Skin epidermis (tissue), 12 donors: ENCODE data around the gene PLD1.
"Not testable (repeated sequence)": the region's sequence is repeated elsewhere in the genome, so short reads cannot be mapped to it uniquely, and the experiment has no call there.

ENCODE experiments used
- H3K27ac ChIP-seq, 21 experiments: fragments of 200-600 bp; sonication (generic) in 11 of 21; one replicate each; pipeline ENCODE4 v1.5.0; 2020; ENCODE audit warnings: mild to moderate bottlenecking in 3 of 21, inconsistent platforms in 2 of 21, moderate library complexity in 2 of 21
- H3K4me3 ChIP-seq, 7 experiments: fragments of 200-600 bp; sonication (generic) in 2 of 7; one replicate each; pipeline ENCODE4 v1.5.0; 2020; ENCODE audit warnings: inconsistent platforms in 2 of 7, mild to moderate bottlenecking in 2 of 7, moderate library complexity in 1 of 7

Gene PLD1

DNA sequence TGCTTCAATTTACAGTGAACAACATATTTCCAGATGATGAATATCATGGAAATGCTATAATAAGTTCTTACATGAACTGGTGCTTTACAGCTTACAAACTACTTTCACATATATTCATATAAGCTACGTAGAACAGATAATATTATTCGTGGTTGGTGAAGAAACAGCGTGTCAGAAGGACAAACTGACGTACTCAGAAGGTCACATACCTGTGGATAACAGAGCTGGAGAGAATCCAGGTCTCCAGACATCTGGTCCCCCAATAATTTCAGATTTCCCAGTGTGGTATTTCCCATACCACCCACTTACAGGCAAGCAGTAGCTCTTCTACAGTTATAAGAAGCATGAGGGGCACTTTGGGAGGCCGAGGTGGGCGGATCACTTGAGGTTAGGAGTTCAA lies 156.6 kb downstream of the PLD1 start:
- Histone ChIP-seq H3K4me3 (no peak overlapping the region), H3K27ac (no peak overlapping the region)

DNA sequence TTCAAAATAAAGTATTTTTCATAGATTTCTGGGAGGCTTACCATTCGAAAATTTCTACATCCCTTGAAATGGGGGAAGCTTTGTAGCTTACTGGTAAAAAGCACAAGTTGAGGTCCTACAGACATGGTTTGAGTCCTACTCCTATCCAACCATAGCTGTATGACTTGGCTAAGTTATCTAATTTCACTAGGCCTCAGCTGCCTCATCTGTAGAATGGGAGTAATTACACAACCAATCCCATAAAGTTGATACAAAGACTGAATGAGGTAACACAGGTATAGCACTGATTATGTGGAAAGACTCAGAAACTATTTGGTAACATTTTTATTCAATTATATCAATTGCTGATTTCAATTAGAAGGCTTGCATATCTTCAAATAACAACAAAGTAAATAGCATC lies 157.4 kb downstream of the PLD1 start:
- no peak overlapping the region for H3K27ac ChIP-seq

DNA sequence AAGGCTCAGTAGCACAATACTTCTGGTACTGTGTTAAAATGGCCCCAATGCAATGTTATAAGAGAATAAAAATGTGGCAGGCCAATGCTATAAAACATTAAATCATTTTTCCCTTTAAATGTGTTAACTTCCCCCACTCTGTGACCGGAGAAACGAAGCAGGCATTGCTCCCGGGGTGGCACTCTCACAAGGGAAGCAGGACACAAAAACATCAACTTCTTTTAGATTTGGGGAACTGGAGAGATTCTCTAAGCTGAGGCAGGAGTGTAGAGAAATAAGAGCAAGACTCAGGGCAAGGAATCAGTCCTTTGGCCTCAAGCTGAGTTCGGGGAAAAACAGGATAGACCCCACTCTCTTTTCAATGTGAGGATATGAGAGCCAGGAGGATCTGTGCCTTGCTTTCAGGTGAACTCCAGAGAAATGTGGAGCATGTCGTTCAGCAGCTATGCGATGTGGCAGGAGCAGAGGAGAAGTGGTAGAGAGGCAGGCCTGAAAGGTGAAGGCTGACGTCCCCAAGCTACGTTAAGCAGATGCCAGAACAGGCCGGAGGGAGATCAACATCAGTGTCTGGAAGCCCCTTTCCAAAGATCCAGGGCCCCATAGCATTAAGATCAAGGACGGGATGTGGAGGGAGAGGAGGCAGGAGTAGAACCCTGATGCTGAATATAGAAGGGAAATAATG lies 160.2 kb downstream of the PLD1 start:
- peak overlapping the region in 6 of 21 experiments; percentile 3 to 47 (median 18) for H3K27ac ChIP-seq

More for the DNA sequence above, 157.4 kb downstream of the PLD1 start:
- no peak overlapping the region for H3K4me3 ChIP-seq

DNA sequence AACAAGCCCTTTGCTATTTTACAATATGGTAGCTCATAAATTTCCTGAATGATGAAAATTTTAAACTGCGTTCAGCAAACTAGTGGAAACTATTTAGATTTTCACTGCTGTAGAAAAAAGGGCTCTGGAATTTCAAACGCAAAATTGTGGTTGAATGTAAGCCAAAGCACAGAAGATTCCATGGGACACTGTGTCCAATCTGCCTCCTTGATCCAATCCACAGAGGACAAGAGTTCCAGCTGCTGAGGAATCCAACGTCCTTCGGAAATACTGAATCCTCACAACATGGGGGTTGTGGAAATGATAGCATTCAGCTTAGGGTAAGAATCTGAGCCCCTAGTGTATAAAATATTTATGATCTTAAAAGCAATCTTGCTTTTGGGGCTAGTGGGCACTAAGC lies 161.0 kb downstream of the PLD1 start:
- Histone ChIP-seq H3K27ac (peak overlapping the region in 2 of 21 experiments; percentile 14 to 47), H3K4me3 (no peak overlapping the region)

More for the DNA sequence above, 160.2 kb downstream of the PLD1 start:
- H3K4me3 ChIP-seq = no peak overlapping the region

DNA sequence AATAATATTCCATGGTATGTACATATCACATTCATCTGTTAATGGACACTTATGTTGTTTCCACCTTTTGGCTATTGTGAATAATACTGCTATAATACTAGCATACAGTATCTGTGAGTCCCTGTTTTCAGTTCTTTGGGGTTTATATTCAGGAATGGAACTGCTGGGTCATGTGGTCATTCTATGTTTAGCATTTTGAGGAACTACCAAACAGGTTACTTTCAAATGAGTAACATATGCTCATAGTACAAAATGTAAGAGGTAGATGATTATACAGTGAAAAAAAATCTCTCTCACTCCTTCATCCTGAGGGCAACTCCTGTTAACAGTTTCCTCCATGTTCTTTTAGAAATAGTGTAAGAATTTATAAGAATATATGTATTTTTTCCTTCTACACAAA lies 162.2 kb downstream of the PLD1 start:
- H3K4me3 ChIP-seq = no peak overlapping the region
- no peak overlapping the region for H3K27ac ChIP-seq

DNA sequence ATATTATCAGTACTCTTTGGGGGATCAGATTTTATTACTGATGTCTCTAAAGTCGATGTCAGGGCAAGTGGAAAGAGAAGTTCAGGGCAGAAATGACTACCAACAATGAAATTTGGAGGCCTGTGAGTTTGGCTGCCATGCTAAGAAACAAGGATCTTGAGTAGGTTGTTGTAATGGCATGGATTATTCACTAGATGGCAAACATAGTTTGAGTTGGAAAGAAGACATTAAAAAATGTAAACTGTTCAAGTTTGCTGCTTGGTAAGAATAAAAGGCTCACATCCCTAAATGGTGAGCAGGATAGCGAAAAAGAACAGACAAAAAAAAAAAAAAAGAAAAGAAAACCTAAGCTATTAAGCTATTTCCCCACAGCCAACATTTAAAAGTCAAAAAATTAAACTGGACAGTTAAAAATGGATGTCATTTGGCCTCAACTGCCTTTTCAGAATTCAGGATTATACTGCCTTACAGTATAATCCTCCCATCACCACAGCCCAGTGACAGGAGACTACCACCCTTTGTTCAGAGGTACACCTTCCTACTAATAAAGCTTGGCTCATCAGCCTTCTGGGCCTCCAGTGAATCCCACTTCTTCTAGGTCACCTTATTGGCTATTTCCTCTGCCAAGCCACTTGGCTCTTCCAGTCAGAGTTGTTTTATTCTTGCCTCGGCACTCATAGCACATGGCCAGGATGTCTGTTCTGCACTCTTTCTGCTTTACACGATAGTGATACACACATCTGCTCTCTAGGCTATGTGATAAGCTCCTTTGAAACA lies 163.7 kb downstream of the PLD1 start:
- Histone ChIP-seq H3K27ac (peak overlapping the region in 1 of 21 experiments; percentile 4), H3K4me3 (no peak overlapping the region)

DNA sequence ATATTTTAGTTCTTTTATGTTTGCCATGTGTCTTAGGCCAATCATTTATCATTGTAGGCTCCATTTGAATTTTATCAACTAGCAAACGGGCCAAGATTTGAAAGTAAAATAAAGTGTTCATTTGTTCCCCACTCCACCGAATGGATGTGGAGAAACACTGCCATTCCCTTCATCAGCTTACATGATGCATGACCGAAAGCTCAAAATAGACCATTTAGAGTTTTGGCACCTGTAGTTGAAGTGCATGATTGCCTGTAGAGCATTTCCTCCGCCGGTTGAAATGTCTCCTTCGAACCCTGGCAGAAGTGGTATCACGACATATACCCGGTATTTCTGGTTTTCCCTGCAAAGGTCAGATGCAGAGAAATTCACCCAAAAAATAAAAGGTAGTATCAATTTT lies 165.6 kb downstream of the PLD1 start:
- H3K4me3 ChIP-seq = no peak overlapping the region
- no peak overlapping the region for H3K27ac ChIP-seq

DNA sequence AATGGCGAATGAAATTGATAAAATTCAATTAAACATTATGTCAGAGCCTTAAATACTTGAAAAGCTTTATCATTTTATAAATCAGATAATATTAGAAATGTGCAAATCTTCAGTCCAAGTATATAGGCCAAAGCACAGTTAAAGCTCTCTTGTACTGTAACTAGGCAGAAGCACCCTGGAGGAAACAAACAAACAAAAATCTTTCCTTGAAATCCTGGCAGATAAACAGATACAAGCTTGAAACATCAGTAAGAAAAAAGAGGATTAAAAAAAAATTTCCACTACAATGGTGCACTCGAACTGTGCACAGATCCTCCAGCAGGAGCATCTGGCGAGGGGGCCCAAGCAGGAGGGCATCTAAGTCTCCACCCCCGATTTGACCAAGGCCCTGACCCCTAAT lies 166.6 kb downstream of the PLD1 start:
- Histone ChIP-seq H3K4me3 (no peak overlapping the region), H3K27ac (no peak overlapping the region)

DNA sequence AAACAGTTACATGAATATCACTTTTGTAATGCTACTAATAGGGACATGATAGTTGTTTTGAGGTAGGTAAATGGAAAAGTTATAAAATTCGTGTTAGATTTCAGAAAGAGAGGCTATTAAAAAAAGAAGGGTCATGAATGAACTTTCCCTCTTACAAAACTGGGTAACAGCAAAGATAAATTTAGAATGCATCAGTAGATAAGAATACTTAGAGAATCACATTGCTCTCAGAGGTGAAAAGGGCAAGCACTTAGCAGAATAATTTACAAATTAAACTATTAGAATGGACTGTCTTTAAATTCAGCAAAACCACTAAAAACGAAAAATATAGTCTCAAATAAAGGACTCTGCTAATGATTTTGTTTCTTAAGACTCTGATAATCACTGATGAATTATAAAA lies 167.2 kb downstream of the PLD1 start:
- H3K27ac ChIP-seq = no peak overlapping the region
- H3K4me3 ChIP-seq = no peak overlapping the region

DNA sequence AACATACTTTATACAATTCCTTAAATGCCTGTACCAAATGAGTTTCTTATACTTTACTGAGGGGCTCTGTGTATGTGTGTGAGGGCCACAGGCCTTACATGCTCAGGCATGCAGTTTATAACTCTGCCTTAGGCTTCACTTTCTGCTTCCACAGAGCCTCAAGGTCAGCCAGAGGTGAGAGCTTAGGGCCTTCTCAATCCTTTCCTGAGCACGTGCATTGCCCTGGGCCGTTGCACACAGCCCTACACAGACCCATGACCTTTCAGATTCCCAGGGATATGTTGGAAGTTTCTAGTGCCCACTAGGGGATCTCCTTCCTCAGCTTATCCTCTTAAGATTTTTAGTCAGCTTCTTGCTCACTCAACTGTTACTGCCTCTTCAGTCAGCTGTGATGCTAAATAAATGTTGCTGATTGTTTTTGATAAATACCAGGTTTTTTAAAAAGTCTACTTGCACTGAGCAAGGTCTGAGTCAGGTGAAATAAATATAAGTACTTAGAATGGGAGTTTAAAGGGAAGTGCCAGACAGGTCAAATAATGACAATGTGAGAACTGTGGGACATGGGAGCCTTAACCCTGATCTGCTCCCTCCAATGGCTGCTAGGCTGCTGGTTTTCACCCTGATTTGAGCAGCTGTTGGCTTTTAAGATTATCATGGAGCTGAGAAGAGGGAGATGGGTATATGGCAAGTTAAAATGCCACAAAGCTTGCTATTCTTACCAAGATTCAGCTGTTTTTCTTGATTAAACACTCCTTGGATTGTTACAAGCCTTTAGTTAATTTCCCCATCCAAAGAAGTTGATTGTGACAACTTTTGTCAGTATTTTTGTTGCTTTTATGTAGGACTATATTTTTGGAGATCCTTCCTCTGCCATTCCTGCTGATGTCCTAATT lies 169.5 kb downstream of the PLD1 start:
- Histone ChIP-seq H3K27ac (no peak overlapping the region), H3K4me3 (no peak overlapping the region)

DNA sequence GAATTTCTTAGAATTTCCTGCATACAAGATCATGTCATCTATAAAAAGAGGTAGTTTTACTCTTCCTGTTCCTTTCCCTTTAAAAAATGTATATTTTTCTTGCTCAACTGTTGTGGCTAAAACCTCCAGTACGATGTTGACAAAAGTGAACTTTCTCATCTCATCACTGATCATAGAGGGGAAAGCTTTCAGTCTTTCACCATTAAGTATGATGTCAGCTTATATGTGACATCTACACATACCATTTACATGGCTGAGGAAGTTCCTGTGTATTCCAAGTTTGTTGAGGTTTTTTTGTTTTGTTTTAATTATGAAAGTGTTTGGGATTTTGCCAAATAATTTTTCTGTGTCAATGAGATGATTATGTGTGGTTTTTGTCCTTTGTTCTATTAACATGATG lies 173.6 kb downstream of the PLD1 start:
- no peak overlapping the region for H3K27ac ChIP-seq

DNA sequence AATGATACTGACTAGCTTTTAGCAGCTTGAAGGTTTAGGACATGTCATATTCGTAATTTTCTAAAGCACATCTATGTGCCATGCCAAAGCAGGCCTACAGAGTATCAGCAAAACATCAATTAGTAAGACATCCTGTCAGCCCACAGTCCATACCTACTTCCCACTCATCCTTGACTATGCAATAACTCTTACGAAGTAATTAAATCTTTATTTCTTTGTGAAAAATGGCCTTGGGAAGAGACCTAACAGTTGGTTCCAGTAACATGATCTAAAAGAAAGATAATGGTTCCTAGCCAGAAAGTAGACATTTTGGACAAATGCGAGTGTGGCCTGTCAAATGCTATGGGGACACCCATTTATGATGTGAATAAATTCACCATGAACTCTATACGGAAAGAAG lies 177.5 kb downstream of the PLD1 start:
- Histone ChIP-seq H3K27ac (no peak overlapping the region), H3K4me3 (no peak overlapping the region)

More for the DNA sequence above, 173.6 kb downstream of the PLD1 start:
- H3K4me3 ChIP-seq = no peak overlapping the region

DNA sequence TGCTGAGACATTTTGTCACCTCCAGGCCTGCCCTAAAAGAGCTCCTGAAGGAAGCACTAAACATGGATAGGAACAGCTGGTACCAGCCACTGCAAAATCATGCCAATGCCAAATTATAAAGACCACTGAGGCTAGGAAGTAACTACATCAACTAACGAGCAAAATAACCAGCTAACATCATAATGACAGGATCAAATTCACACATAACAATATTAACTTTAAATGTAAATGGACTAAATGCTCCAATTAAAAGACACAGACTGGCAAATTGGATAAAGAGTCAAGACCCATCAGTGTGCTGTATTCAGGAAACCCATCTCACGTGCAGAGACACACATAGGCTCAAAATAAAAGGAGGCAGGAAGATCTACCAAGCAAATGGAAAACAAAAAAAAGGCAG lies 183.5 kb downstream of the PLD1 start:
- not testable (repeated sequence) for H3K27ac ChIP-seq, H3K4me3 ChIP-seq

DNA sequence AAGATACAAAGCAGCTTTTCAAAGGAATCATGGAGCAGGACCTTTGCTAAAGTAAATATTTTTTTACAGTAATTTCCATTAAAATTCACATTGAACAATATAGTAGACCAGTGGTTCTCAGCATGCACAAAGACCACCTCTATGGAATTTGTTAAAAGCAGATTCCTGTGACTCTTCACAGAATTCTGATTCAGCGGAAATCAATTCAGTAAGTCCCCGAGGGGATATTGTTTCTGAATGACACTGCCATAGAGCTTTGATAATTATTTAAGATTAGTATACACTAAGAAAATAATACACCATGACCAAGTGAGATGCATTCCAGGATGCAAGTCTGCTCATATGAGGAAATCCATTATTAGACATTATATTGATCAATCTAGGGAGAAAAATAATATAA lies 188.2 kb downstream of the PLD1 start:
- no peak overlapping the region for H3K27ac ChIP-seq
- no peak overlapping the region for H3K4me3 ChIP-seq

DNA sequence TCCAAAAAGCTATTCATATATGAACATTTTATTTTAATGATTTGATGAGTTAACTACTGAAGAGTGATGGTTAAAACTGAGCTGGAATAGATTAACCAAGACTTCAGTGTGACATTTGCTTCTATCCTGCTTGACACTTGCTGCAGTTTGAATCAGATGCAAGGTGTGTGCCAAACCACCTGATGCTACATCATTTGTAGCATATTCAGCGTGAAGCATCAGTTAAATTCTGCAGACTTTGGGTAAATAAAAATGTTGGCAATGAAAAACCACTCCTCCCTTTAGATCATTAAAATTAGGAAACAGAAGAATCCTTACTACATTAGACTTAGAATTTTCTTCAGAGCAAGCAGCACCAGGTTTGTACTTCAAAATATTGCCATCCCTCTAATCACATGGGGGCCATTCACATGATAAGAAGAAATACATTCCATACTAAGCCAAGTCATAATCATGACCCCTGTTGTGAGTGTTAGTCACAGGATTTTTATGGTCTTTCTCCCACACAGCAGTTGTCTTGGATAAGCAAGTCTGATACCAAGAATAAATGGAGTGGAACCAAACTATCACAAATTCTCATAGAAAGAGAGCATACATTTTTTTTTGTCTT lies 189.4 kb downstream of the PLD1 start:
- peak overlapping the region in 1 of 21 experiments; percentile 22 for H3K27ac ChIP-seq

DNA sequence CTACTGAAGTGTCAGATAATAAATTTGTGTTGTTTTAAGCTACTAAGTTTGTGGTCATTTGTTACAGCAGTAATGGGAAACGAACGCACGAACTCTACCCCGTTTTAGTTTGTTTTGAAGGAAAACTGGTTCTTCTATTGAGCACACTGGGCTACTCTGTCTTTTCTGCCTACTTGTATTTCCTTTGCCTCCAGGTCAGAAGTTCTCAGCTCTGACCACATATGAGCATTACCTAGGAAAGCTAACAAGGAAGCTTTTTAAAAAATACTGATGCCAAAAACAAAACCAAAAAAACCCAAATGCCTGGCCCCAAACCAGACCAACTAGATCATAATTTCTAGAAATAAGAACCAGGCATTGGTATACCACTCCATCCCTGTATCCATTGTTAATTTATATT lies 193.5 kb downstream of the PLD1 start:
- no peak overlapping the region for H3K4me3 ChIP-seq
- H3K27ac ChIP-seq = no peak overlapping the region

More for the DNA sequence above, 189.4 kb downstream of the PLD1 start:
- no peak overlapping the region for H3K4me3 ChIP-seq

DNA sequence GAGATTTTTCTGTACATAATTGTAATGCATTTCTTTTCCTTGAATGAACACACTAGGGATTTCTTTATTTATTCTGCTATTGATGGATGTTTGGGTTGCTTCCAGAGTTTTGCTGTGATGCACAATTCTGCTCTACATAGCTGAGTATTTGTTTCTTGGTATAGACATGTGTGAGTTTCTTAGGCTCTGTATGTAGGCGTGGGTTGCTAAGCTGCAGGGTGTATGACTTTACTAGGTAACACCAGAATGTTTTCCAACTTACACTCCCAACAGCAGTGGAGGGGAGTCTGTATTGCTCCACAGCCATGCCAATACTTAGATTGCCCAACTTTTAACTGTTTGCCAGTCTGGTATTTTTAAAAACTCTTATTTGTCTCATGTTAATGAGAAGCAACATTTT lies 194.6 kb downstream of the PLD1 start:
- H3K4me3 ChIP-seq = no peak overlapping the region
- H3K27ac ChIP-seq = no peak overlapping the region

DNA sequence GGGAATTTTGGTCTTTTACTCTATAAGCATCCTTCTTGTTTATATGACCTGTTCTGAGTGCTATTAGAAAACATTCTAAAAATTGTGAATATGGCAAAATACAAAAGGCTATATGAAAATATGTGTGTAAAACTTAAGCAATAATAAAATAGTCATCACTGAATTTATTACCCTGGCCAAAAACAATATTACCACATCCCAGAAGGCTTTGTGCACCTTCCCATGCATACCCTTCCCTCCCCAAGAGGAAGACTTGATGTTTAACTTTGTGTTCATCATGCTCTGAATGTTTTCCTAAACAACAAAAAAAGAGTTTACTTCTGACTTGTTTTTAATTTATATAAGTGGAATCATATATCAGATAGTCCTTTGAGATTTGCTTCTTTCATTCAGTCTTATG lies 195.0 kb downstream of the PLD1 start:
- H3K4me3 ChIP-seq = no peak overlapping the region
- H3K27ac ChIP-seq = no peak overlapping the region

DNA sequence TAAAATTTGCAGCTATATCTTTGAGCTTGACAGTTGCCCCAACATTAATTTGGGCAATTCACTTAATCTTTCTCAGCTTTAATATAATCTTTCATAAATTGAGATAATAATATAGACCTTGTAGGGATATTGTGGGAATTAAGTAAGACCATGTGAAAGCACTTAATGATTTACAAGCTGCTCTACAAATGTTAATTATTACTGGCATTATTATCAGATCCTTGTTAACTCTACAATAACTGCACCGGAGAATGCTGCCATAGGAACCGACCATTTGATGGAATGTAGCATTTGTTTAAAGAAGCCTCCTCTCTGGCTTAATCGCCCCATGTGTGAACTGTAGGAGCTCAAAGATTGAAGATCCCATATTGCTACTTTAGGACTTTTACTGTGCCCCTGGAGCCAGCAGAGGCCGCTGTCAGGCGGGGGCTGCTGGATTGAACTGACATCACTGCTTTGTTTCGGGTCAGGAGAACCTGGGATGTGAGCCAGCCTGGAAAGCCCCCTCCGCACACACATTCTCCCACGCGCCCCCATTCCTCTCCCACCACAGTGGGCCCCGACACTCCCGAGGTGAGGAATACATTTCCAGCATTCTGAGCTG lies 195.9 kb downstream of the PLD1 start:
- Histone ChIP-seq H3K4me3 (no peak overlapping the region), H3K27ac (no peak overlapping the region)

DNA sequence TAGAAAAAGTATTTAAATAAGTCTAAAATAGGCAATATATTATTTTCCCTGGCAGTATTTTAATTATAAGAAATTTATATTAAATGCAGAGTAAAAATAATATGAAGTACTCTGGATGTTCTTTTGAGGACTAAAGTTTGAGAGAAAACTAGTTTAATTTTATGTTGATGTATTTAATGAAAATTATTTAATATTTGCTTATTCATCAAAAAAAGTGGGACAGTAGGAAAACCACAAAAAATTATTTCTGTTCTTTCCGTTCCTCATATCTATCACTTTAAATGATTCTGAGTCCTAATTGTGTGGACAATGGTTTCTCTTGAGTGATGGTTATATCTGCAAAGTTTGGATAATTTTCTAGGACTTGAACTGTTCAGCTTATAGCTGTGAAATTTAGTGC lies 202.8 kb downstream of the PLD1 start:
- H3K27ac ChIP-seq = no peak overlapping the region
- H3K4me3 ChIP-seq = no peak overlapping the region
